Thymus (tissue), 11 donors: ENCODE results near the gene TEX2. TPM values are rescaled to one million over a fixed set of nuclear protein-coding genes. Genes with fewer than 3 reads are reported as not detected.

Experiments used
- DNase-seq, 9 donors: peaks; one replicate each; pipeline ENCODE4 v3.0.0-alpha.2; 2013; ENCODE audit warnings: low spot score in 9 of 9, low read depth in 6 of 9, missing footprints in 1 of 9
- H3K27ac ChIP-seq, 2 donors: one replicate each; pipeline ENCODE4 v1.5.1; 2013; ENCODE audit warnings: control low read depth in 1 of 2, low read depth in 1 of 2, low read length in 1 of 2, mild to moderate bottlenecking in 1 of 2, moderate library complexity in 1 of 2
- H3K27me3 ChIP-seq, 2 donors: one replicate each; pipeline ENCODE4 v1.5.1; 2013; ENCODE audit warnings: low read length in 1 of 2; ENCODE audit not compliant: control insufficient read depth in 2 of 2, insufficient read depth in 1 of 2
- H3K36me3 ChIP-seq, 2 donors: one replicate each; pipeline ENCODE4 v1.5.1; 2013; ENCODE audit warnings: low read length in 1 of 2, mild to moderate bottlenecking in 1 of 2, moderate library complexity in 1 of 2; ENCODE audit not compliant: control insufficient read depth in 2 of 2, insufficient read depth in 2 of 2
- H3K4me1 ChIP-seq, 2 donors: one replicate each; pipeline ENCODE4 v1.5.1; 2013; ENCODE audit warnings: low read length in 2 of 2; ENCODE audit not compliant: control insufficient read depth in 2 of 2, insufficient read depth in 2 of 2
- H3K4me3 ChIP-seq, 2 donors: one replicate each; pipeline ENCODE4 v1.5.1; 2013; ENCODE audit warnings: low read length in 2 of 2, control low read depth in 1 of 2, mild to moderate bottlenecking in 1 of 2
- H3K9me3 ChIP-seq, 2 donors: one replicate each; pipeline ENCODE4 v1.5.1; 2013; ENCODE audit warnings: low read length in 1 of 2, mild to moderate bottlenecking in 1 of 2; ENCODE audit not compliant: control insufficient read depth in 2 of 2, insufficient read depth in 1 of 2
- WGBS: extraction: QIAGEN DNeasy Blood & Tissue Kit; methylation state at CpG from one replicate; pipeline ENCODE4 v1.1.7; 2013; 5-methylcytosine and 5-hydroxymethylcytosine counted together
- polyA plus RNA-seq: library from polyadenylated mRNA; stranded (reverse); fragments of 200-250 nt; gene quantifications from one replicate; pipeline ENCODE4 v1.2.3, GENCODE V29; 2013
- total RNA-seq: library from RNA; stranded (reverse); fragments of 120-200 nt; gene quantifications from one replicate; pipeline ENCODE4 v1.2.4, GENCODE V29; 2013
- donor health status: healthy.

The TEX2 gene
- total and polyA plus RNA-seq, 2 donors: 8.0 to 8.7 TPM

DNA sequence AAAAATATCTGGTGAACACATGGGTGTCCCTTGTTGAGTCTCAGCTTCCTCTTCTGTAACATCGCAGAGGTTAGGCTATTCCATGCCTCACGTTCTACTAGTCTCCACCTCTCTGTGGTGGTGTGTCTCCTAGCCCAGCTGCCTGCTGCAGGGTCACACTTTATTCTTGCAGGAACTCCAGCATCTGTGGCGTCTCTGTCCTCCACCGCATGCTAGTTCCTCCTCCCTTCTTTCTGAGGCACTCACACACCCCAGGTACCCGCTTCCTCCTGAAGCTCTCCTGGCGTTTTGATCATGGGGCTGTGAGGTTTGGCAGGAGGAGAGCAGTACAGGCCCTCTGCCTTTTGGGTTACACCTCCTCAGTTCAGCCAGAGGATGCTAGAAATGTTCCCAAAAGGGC is 9.9 kb upstream of the TEX2 start:
- WGBS: 11% methylated on average over 6 of the region's 6 CpGs
- Histone ChIP-seq H3K36me3 (no peaks in the 10 kb centered on the region), H3K4me1 (peaks cover 10 to 47% of the 10 kb centered on the region in 2 donors), H3K9me3 (peaks cover 0 to 12% of the 10 kb centered on the region in 2 donors), H3K4me3 (no peak overlapping the region), H3K27ac (peak overlapping the region; percentile 47 to 67), H3K27me3 (no peaks in the 10 kb centered on the region)
- DNase-seq: peak in 3 of 9 donors; percentile 27 to 66 (median 40)

DNA sequence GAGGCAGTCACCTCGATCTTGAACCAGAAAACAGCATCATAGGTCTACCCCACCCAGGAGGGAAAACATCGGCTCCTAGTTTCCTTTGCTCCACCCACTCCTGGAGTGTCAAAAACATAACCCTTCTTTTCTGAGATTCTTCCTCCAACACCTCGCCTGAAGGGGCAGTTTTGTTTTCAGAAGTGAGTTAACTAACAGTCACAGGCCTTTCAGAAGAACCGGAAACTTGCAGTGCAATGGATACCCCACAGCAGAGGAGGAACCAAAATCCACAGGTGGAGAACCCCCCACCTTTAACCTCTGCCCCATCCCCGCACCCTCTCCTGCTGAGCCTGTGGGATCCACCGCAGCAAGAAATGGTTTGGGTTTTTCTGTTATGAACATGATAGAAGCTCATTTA is 7.8 kb upstream of the TEX2 start:
- WGBS: 64% methylated on average over 6 of the region's 6 CpGs
- H3K27me3 ChIP-seq: no peaks in the 10 kb centered on the region
- H3K4me1 ChIP-seq: peaks cover 10 to 47% of the 10 kb centered on the region in 2 donors
- no peak overlapping the region for H3K4me3 ChIP-seq
- no peaks in the 10 kb centered on the region for H3K36me3 ChIP-seq
- peak in 1 of 9 donors; percentile 50 for DNase-seq
- peak overlapping the region; percentile 61 to 71 for H3K27ac ChIP-seq
- H3K9me3 ChIP-seq: peaks cover 0 to 12% of the 10 kb centered on the region in 2 donors

DNA sequence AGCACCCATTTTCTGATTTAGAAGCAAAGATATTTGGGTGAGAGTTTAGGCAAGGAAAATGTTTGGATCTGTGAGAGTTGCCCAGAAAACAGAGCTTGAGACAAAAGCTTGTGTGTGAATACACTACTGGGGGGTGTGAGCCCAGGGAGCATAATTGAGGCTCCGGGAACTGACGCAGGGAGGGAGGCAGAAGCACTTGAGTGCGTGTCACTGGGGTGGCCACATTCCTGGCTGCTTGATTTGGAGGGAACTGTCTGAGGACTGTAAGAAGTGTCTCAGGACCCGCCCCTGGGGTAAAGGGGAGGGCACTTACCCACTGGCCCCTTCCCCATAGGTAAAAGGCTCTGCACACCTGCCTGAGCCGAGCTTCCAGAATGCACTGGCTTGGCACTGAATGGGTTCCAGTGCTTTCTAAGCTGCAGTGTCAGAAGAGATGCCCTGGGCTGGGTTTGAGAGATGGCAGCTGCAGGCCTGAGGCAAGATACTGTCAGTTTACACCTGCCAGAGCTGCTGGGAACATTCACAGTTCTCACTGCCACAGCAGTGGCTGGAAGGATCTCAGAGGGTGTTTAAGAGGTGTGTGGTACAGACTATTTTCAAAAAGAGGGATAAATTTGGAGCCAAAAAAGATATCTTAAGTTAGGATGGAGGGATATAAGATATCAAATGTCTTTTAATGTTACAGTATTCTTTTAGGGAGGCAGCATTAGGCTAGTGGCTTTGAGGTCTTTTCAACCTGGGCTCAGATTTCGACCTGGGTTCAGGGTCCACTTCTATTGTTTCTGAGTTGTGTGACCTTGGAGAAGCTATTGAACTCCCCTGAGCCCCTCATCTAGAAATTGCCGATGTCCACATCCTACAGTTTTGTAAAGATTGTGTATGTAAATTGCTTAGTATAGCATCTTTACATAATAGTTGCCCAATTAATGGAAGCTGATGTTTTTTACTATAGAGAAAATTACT is 6.9 kb upstream of the TEX2 start:
- Histone ChIP-seq H3K27me3 (no peaks in the 10 kb centered on the region), H3K9me3 (peaks cover 0 to 12% of the 10 kb centered on the region in 2 donors), H3K36me3 (no peaks in the 10 kb centered on the region), H3K4me1 (peaks cover 10 to 48% of the 10 kb centered on the region in 2 donors), H3K27ac (peak overlapping the region; percentile 22 to 71), H3K4me3 (no peak overlapping the region)
- 76% methylated on average over 7 of the region's 7 CpGs for WGBS
- DNase-seq: peak in 3 of 9 donors; percentile 34 to 67 (median 40)

DNA sequence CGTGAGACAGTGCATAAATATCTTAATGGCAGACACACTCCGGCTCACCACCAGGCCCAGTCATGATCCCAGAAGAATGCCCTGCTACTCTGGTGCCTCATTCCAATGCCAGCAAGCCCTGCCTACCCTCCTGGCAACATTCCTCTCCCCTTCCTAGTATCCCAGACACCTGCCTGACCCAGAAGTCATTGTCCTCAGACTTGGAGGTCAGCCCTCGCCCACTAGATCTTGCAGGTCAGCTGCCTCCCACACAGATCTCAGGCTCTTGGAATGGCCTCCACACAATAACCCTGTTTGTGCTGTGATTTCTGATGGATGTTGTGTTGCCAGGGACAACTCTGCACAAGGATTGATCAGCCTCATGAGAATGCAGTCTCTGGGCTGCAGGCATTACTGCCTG is 1.8 kb upstream of the TEX2 start:
- no peak overlapping the region for H3K27ac ChIP-seq
- DNase-seq: no peak
- H3K36me3 ChIP-seq: no peaks in the 10 kb centered on the region
- H3K4me3 ChIP-seq: no peak overlapping the region
- no peaks in the 10 kb centered on the region for H3K9me3 ChIP-seq
- peaks cover 31 to 47% of the 10 kb centered on the region in 2 donors for H3K4me1 ChIP-seq
- no peaks in the 10 kb centered on the region for H3K27me3 ChIP-seq
- 96% methylated on average over 3 of the region's 3 CpGs for WGBS

DNA sequence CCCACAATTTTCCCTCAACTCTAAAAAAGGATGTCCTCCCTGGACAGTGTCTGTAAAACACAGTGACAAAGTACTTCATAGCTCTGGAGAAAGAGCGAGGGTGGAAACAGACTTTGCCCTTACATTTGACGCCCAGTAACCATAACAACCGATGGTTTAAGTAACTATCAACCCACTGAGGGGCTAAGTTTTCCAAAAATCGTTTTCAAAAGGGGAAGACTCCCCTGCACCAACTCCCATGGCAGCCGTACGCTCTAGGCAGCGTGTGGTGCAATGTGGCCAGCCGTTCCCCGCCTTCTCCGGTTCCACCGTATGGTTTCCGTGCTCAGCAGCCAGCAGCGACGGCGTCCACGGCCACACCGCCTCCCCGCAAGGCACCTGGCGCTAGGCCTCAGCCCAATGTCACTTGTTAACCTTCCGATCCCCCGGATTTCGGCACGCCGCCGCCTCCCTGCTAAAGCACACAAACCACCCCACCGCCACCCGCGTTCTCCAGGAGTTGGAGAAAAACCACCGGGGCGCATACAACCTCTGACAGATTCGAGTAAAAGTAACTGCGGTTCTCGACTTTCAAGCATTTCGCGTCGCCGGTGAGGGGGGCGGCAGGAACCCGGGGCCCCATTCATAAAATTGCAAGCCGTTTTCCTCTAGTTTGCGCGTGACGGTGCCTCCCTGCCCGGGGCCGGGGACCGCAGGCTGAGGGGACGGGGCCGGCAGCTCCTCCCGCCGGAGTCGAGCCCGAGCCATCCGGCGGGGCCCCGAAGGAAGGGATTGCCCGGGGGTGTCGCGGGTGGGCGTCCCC is 661 bp downstream of the TEX2 start:
- under 1% methylated on average over 59 of the region's 59 CpGs for WGBS

DNA sequence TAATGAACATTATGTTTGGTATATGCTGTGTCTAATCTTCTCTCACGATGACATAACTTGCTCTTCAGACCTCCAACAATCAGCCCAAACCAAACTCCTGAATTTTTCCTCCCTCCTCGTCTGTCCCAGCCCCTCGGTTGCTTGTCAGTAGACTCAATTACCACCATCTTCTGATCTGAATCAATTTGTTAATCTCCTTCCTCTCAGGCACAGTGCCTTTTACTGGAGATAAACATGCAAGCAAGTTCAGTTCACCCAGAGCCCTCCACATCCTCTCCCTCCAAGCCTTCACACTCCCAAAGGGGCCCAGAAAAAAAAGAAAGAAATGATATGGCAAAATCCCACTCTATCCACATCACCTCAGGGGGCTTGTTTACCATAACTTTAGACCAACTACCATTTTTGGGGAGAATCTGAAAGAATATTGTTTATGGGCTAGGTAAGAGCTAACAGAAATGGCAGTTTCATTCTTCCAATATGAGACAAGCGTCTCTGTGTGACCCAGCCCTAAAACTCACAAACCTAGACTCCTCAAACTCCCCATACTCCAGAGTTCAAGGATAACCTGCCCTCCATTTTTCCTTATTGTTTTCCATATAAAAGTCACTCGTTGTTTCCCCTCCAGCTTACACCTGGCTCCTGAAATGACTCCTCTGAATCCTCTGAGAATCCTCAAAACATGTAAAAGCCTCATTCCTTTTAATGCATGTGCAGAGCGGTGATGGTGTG is 1.5 kb downstream of the TEX2 start:
- Histone ChIP-seq H3K36me3 (no peaks in the 10 kb centered on the region), H3K4me3 (peak overlapping the region; percentile 74 to 92), H3K27ac (peak overlapping the region; percentile 79 to 88), H3K9me3 (no peaks in the 10 kb centered on the region), H3K27me3 (no peaks in the 10 kb centered on the region), H3K4me1 (peaks cover 27 to 34% of the 10 kb centered on the region in 2 donors)
- DNase-seq: peak in 1 of 9 donors; percentile 28
- 63% methylated on average over 6 of the region's 6 CpGs for WGBS

More for the DNA sequence above, 661 bp downstream of the TEX2 start:
- Histone ChIP-seq H3K36me3 (no peaks in the 10 kb centered on the region), H3K27me3 (no peaks in the 10 kb centered on the region), H3K9me3 (no peaks in the 10 kb centered on the region), H3K4me1 (peaks cover 27 to 34% of the 10 kb centered on the region in 2 donors), H3K27ac (peak overlapping the region; percentile 79 to 88), H3K4me3 (peak overlapping the region; percentile 74 to 92)
- peak in 7 of 9 donors; percentile 34 to 82 (median 57) for DNase-seq

DNA sequence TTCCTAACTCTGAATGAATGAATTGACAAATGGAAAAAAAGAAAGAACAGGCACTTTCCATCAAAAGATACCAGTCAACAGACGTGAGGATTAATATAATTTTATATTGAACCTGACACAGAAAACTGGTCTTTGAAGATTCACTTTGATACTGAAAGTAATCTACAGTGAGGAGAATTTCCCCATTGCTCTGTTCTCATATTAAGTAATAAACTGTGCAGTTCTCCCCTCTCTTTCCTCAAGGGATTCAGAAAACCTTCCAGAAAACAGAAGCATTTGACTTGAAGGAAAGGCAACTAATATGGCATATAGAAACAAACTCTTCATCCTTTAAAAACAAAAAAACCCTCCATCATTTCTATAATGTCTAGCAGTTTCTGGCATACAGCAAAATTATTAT is 2.2 kb downstream of the TEX2 start:
- Histone ChIP-seq H3K9me3 (no peaks in the 10 kb centered on the region), H3K27me3 (no peaks in the 10 kb centered on the region), H3K27ac (no peak overlapping the region), H3K4me1 (peaks cover 27 to 34% of the 10 kb centered on the region in 2 donors), H3K36me3 (no peaks in the 10 kb centered on the region), H3K4me3 (no peak overlapping the region)
- 29% methylated on average over 1 of the region's 1 CpG for WGBS
- no peak for DNase-seq

DNA sequence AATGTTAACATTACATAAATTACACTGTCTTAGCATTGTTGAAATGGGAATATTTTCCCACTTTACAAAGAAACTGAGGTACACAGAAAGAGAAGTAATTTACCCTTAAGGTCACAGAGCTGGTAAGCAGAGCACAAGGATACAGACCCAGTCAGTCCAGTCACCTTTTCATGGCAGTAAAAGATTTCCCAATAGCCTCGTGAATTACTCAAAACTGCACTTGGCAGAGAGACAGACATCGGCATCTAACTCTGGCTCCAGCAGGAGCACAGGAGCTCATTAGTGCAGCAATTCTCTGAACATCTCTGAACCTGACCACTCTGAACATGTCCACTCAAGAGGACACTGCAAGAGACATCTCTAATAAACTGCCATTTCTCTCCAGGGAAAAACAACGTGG is 3.1 kb downstream of the TEX2 start:
- 95% methylated on average over 3 of the region's 3 CpGs for WGBS
- H3K4me1 ChIP-seq: peaks cover 27 to 33% of the 10 kb centered on the region in 2 donors
- H3K27me3 ChIP-seq: no peaks in the 10 kb centered on the region
- no peaks in the 10 kb centered on the region for H3K36me3 ChIP-seq
- H3K9me3 ChIP-seq: no peaks in the 10 kb centered on the region
- no peak overlapping the region for H3K4me3 ChIP-seq
- H3K27ac ChIP-seq: no peak overlapping the region
- no peak for DNase-seq
